ENCODE results near the gene EIF4E3.

Gene EIF4E3

DNA sequence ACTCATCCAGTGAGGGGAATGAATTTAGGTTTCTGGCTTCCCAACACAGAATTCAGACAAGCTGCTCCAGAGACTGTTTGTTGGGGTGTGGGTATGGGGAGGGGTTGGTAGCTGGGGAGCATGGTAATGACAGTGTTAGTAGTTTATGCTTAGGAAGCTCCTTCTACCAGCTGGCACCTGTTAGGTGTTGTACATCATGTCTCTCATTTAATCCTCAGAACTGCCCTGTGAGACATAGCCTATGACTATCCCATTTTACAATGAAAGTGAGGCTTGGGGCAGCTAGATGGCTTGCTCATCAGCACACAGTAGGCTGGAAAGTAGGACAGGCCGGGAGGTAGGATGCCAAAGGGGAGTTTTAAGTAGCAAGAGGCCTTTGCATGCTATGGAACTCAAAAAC is 2.5 kb downstream of the EIF4E3 start:
- Histone ChIP-seq H3K36me3 (ENCODE audit: control insufficient read depth in 2 of 2, insufficient read depth in 2 of 2, low read length in 2 of 2) (no peaks in the 10 kb centered on the region), H3K27ac (ENCODE audit: low read length) (no peak overlapping the region), H3K9me3 (ENCODE audit: control insufficient read depth in 2 of 2, low read length in 2 of 2) (no peaks in the 10 kb centered on the region), H3K27me3 (ENCODE audit: control insufficient read depth in 1 of 2, insufficient read depth in 2 of 2, low read length in 2 of 2) (no peaks in the 10 kb centered on the region), H3K4me1 (ENCODE audit: control insufficient read depth, insufficient read depth, low read length) (peaks cover 14% of the 10 kb centered on the region), H3K9ac (ENCODE audit: low read length in 2 of 2) (no peak overlapping the region), H3K4me3 (ENCODE audit: low read length in 2 of 2) (no peak overlapping the region)

DNA sequence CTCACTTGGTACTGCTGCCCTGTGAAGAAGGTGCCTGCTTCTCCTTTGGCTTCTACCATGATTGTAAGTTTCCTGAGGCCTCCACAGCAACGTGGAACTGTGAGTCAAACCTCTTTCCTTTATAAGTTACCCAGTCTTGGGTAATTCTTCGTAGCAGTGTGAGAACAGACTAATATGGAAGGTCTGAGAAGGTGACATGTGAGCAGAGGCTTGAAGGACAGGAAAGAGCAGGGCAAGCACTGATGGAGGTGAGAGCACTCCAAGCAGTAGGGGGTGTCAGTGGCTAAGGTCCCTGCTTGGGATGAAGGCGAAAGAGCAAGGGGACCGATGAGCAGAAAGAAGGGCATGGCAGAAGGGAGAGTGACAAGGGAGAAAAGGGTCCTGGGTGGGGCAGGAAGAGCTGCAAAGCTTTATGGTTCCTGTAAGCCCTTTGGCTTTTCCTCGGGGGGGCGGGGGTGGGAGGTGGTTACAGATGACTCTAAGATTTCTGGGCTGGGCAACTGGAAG is 3.5 kb downstream of the EIF4E3 start:
- Histone ChIP-seq H3K4me1 (ENCODE audit: control insufficient read depth, insufficient read depth, low read length) (peaks cover 14% of the 10 kb centered on the region), H3K27ac (ENCODE audit: low read length) (no peak overlapping the region), H3K4me3 (ENCODE audit: low read length in 2 of 2) (no peak overlapping the region), H3K9me3 (ENCODE audit: control insufficient read depth in 2 of 2, low read length in 2 of 2) (no peaks in the 10 kb centered on the region), H3K36me3 (ENCODE audit: control insufficient read depth in 2 of 2, insufficient read depth in 2 of 2, low read length in 2 of 2) (no peaks in the 10 kb centered on the region), H3K27me3 (ENCODE audit: control insufficient read depth in 1 of 2, insufficient read depth in 2 of 2, low read length in 2 of 2) (no peaks in the 10 kb centered on the region), H3K9ac (ENCODE audit: low read length in 2 of 2) (no peak overlapping the region)

DNA sequence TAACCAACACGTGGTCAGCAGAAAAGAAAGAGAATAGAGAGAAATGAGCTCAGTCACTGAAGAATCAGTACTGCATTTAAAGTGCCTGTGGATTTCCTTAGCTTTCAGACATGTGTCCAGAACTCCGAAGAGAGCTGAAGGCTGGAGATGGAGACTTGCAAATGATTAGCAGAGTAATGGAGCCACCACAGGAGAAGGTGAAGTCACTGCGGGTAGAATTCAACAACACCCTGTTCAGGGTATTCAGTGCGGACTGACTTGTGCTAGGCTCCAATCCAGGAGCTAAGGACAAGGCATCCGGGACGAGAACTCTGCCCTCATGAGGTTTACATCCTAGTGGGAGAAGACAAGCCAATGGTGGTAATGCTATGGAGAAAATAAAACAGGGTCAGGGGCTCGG is 4.2 kb downstream of the EIF4E3 start:
- Histone ChIP-seq H3K36me3 (ENCODE audit: control insufficient read depth in 2 of 2, insufficient read depth in 2 of 2, low read length in 2 of 2) (no peaks in the 10 kb centered on the region), H3K9ac (ENCODE audit: low read length in 2 of 2) (no peak overlapping the region), H3K27me3 (ENCODE audit: control insufficient read depth in 1 of 2, insufficient read depth in 2 of 2, low read length in 2 of 2) (no peaks in the 10 kb centered on the region), H3K27ac (ENCODE audit: low read length) (no peak overlapping the region), H3K4me1 (ENCODE audit: control insufficient read depth, insufficient read depth, low read length) (peaks cover 12% of the 10 kb centered on the region), H3K9me3 (ENCODE audit: control insufficient read depth in 2 of 2, low read length in 2 of 2) (no peaks in the 10 kb centered on the region), H3K4me3 (ENCODE audit: low read length in 2 of 2) (no peak overlapping the region)

DNA sequence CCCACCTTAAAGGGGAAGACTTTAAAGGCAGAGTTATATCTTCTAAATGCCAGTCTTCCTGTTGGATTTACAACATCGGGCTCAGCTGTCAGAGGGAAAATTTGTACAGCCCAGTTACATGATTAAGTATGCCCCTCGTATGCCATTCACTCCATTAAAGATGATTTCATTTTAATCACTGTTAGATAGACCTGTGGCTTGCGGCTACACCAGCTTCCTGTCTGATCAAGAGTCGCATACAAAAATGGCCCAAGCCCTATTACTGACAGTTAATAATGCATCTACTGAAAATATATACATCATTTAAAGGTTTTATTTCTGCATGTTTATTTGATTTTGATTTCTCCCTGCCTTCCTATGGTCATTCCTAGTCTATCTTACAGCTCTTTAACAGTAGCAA is 7.1 kb downstream of the EIF4E3 start:
- Histone ChIP-seq H3K9ac (ENCODE audit: low read length in 2 of 2) (no peak overlapping the region), H3K36me3 (ENCODE audit: control insufficient read depth in 2 of 2, insufficient read depth in 2 of 2, low read length in 2 of 2) (no peaks in the 10 kb centered on the region), H3K9me3 (ENCODE audit: control insufficient read depth in 2 of 2, low read length in 2 of 2) (no peaks in the 10 kb centered on the region), H3K27me3 (ENCODE audit: control insufficient read depth in 1 of 2, insufficient read depth in 2 of 2, low read length in 2 of 2) (no peaks in the 10 kb centered on the region), H3K4me3 (ENCODE audit: low read length in 2 of 2) (no peak overlapping the region), H3K27ac (ENCODE audit: low read length) (no peak overlapping the region), H3K4me1 (ENCODE audit: control insufficient read depth, insufficient read depth, low read length) (peaks cover 2% of the 10 kb centered on the region)

DNA sequence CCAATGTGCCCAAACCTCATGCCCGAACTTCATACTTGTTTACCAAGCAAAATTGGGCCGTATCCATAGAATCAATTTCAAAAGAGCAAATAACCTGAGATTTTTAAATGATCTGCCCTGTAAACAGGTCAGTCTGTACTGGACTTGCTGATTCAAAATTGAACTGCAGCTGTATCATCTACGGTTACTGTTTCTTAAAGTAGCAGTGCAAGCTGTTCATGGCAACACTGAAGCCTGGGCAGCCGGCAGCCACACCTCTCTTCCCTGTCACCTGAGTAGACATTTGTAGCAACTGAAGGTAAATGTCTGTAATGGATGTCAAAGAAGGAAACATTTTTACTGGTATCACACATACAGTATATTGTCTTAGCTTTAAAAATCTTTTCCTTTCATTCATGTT is 10.6 kb downstream of the EIF4E3 start:
- H3K36me3 ChIP-seq (ENCODE audit: control insufficient read depth in 2 of 2, insufficient read depth in 2 of 2, low read length in 2 of 2) = peaks cover 0 to 2% of the 10 kb centered on the region in 2 donors
- no peaks in the 10 kb centered on the region for H3K27me3 ChIP-seq (ENCODE audit: control insufficient read depth in 1 of 2, insufficient read depth in 2 of 2, low read length in 2 of 2)
- no peak overlapping the region for H3K9ac ChIP-seq (ENCODE audit: low read length in 2 of 2)
- no peak overlapping the region for H3K4me3 ChIP-seq (ENCODE audit: low read length in 2 of 2)
- H3K4me1 ChIP-seq (ENCODE audit: control insufficient read depth, insufficient read depth, low read length) = peaks cover 7% of the 10 kb centered on the region
- H3K9me3 ChIP-seq (ENCODE audit: control insufficient read depth in 2 of 2, low read length in 2 of 2) = no peaks in the 10 kb centered on the region
- H3K27ac ChIP-seq (ENCODE audit: low read length) = no peak overlapping the region

DNA sequence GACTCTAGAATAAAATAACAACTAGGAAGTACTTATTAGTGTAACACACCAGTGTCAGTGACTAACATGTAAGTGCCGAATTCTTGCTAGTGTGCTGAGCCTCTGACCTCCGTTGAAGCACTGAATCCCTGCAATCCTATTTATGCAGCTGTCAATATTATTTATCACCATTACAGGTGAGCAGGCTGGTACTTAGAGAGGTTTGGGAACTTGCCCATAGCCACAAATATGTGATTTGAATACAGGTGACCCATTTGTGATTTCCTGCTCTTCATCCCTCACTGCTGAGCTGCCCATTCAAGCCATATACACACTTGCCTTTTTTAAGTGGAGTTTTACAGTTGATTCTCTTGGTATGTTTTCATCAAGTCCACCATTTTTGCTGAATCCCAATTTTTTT is 12.2 kb downstream of the EIF4E3 start:
- Histone ChIP-seq H3K9me3 (ENCODE audit: control insufficient read depth in 2 of 2, low read length in 2 of 2) (no peaks in the 10 kb centered on the region), H3K27ac (ENCODE audit: low read length) (no peak overlapping the region), H3K4me1 (ENCODE audit: control insufficient read depth, insufficient read depth, low read length) (peaks cover 7% of the 10 kb centered on the region), H3K4me3 (ENCODE audit: low read length in 2 of 2) (no peak overlapping the region), H3K27me3 (ENCODE audit: control insufficient read depth in 1 of 2, insufficient read depth in 2 of 2, low read length in 2 of 2) (no peaks in the 10 kb centered on the region), H3K9ac (ENCODE audit: low read length in 2 of 2) (no peak overlapping the region), H3K36me3 (ENCODE audit: control insufficient read depth in 2 of 2, insufficient read depth in 2 of 2, low read length in 2 of 2) (peaks cover 0 to 9% of the 10 kb centered on the region in 2 donors)

DNA sequence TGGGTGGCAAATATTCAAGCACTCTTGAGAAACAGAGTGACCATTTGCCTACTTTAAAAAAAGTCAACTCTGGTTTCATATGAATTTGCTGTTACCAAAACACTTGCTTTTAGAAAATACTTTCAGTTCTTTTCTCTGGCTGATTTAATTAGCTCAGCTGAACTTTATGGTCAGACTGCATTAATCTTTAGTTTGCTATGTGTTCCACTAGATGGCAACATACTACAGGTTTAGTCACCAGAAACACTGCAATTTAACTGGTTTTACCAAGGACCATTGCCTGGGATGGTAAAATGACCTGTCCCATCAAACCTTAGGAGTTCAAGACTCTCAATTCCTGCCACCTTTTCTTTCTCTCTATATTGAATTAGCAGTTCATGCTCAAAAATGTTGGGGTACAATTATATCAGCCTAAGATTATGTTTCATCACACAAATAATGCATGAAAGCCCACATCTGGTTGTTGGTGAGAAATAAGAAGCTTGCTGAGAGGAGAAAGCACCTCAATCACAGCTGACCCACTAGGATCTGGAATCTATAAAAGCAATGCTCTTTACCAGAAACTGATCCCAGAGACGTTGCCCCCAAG is 14.2 kb downstream of the EIF4E3 start:
- Histone ChIP-seq H3K4me1 (ENCODE audit: control insufficient read depth, insufficient read depth, low read length) (peaks cover 7% of the 10 kb centered on the region), H3K9ac (ENCODE audit: low read length in 2 of 2) (no peak overlapping the region), H3K27ac (ENCODE audit: low read length) (peak overlapping the region; percentile 6), H3K36me3 (ENCODE audit: control insufficient read depth in 2 of 2, insufficient read depth in 2 of 2, low read length in 2 of 2) (peaks cover 3 to 9% of the 10 kb centered on the region in 2 donors), H3K9me3 (ENCODE audit: control insufficient read depth in 2 of 2, low read length in 2 of 2) (no peaks in the 10 kb centered on the region), H3K4me3 (ENCODE audit: low read length in 2 of 2) (no peak overlapping the region), H3K27me3 (ENCODE audit: control insufficient read depth in 1 of 2, insufficient read depth in 2 of 2, low read length in 2 of 2) (no peaks in the 10 kb centered on the region)

DNA sequence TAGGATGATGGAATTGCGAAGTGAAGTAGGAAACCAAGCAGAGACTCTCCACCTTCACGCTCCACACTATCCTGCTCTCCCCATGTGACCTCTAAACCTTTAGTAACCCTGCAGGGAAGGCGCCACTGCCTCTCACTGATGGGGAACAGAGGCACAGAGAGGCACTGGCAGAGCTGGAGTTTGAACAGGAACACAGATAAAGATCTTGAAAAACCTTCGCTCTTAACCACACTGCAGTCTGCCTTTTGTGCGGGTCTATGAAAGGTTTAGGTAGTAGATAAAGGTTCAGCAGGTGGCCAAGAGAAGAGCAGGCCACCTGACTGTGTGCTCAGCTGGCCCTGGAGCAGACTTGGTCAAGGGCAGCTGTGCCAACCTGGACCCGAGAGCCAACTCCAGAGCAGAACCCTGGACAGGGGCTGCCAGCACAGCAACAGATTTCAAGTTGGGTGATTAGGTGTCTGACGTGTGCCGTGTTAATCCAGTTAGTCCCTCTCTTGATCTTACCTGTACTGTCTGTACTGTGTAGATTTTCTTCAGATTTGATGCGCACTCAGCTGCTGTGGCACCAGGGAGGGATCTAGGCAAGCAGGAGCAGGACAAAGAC is 15.2 kb downstream of the EIF4E3 start:
- Histone ChIP-seq H3K4me3 (ENCODE audit: low read length in 2 of 2) (no peak overlapping the region), H3K27ac (ENCODE audit: low read length) (no peak overlapping the region), H3K27me3 (ENCODE audit: control insufficient read depth in 1 of 2, insufficient read depth in 2 of 2, low read length in 2 of 2) (no peaks in the 10 kb centered on the region), H3K36me3 (ENCODE audit: control insufficient read depth in 2 of 2, insufficient read depth in 2 of 2, low read length in 2 of 2) (peaks cover 3 to 13% of the 10 kb centered on the region in 2 donors), H3K9ac (ENCODE audit: low read length in 2 of 2) (no peak overlapping the region), H3K4me1 (ENCODE audit: control insufficient read depth, insufficient read depth, low read length) (peaks cover 7% of the 10 kb centered on the region), H3K9me3 (ENCODE audit: control insufficient read depth in 2 of 2, low read length in 2 of 2) (no peaks in the 10 kb centered on the region)

DNA sequence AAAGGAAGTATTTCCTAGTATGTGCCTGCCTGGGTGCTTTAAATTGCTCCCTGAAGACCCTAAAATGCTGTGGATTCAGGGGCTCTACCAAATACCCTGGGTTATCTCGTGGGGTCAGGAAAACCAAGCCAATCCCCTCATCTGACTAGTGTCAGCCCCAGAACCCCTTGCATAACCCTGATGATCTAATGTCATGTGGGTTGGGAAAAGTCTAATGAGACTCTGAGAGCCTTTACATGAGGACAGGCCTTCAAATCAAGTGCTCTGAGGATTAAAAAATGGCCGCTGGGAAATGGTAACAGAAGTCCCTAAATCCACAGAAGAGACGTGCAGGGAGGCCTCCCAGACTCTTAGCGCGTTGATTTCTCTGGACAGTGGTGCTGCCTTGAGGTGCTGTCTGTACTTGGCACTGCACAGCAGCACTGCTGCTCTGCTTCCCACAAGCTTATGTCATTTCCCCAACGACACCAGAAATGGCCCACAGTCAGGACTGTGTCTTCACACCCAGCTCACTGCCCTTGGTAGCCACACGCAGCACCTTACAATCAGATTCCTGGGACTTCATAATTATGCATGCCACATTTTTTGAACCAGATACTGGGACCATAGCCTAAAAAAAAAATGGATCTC is 16.6 kb downstream of the EIF4E3 start:
- no peak overlapping the region for H3K27ac ChIP-seq (ENCODE audit: low read length)
- H3K4me1 ChIP-seq (ENCODE audit: control insufficient read depth, insufficient read depth, low read length) = peaks cover 5% of the 10 kb centered on the region
- no peak overlapping the region for H3K4me3 ChIP-seq (ENCODE audit: low read length in 2 of 2)
- H3K27me3 ChIP-seq (ENCODE audit: control insufficient read depth in 1 of 2, insufficient read depth in 2 of 2, low read length in 2 of 2) = no peaks in the 10 kb centered on the region
- peaks cover 3 to 13% of the 10 kb centered on the region in 2 donors for H3K36me3 ChIP-seq (ENCODE audit: control insufficient read depth in 2 of 2, insufficient read depth in 2 of 2, low read length in 2 of 2)
- no peak overlapping the region for H3K9ac ChIP-seq (ENCODE audit: low read length in 2 of 2)
- no peaks in the 10 kb centered on the region for H3K9me3 ChIP-seq (ENCODE audit: control insufficient read depth in 2 of 2, low read length in 2 of 2)

DNA sequence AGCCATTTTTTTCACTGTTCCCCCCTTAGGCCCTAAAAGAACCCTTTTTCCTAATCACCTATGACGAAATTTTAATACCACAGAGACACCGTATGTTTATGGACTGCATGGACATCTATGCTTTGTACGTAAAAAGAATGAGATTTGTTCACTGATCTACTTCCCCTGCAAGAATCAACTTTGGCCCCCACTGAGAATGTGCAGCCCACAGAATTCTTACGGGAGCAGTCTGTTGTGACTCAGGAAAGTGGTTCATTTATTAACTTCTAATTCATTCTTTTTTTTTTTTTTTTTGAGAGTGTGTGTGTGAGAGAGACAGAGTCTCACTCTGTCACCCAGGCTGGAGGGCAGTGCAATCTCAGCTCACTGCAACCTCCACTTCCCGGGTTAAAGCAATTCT is 17.6 kb downstream of the EIF4E3 start:
- Histone ChIP-seq H3K36me3 (ENCODE audit: control insufficient read depth in 2 of 2, insufficient read depth in 2 of 2, low read length in 2 of 2) (peaks cover 3 to 13% of the 10 kb centered on the region in 2 donors), H3K9me3 (ENCODE audit: control insufficient read depth in 2 of 2, low read length in 2 of 2) (no peaks in the 10 kb centered on the region), H3K9ac (ENCODE audit: low read length in 2 of 2) (no peak overlapping the region), H3K4me3 (ENCODE audit: low read length in 2 of 2) (no peak overlapping the region), H3K27ac (ENCODE audit: low read length) (no peak overlapping the region), H3K4me1 (ENCODE audit: control insufficient read depth, insufficient read depth, low read length) (peaks cover 5% of the 10 kb centered on the region), H3K27me3 (ENCODE audit: control insufficient read depth in 1 of 2, insufficient read depth in 2 of 2, low read length in 2 of 2) (no peaks in the 10 kb centered on the region)

DNA sequence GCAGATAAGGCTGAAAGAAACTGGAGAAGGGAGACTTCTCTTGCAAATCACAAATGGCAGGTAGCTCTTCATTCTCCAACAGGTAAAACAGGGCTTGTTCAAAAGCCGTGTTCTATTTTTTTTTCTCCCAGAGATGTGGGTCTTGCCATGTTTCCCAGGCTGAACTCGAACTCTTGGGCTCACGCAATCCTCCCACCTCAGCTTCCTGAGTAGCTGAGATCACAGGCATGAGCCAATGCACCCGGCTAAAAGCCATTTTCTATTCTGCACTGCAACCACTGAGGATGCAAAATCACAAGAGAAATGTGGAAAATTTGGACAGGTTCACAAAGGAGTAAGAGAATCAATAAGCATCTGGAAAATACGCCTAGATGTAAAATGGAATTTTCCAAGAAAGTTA is 19.5 kb downstream of the EIF4E3 start:
- no peak overlapping the region for H3K9ac ChIP-seq (ENCODE audit: low read length in 2 of 2)
- H3K27me3 ChIP-seq (ENCODE audit: control insufficient read depth in 1 of 2, insufficient read depth in 2 of 2, low read length in 2 of 2) = no peaks in the 10 kb centered on the region
- H3K27ac ChIP-seq (ENCODE audit: low read length) = no peak overlapping the region
- peaks cover 3 to 13% of the 10 kb centered on the region in 2 donors for H3K36me3 ChIP-seq (ENCODE audit: control insufficient read depth in 2 of 2, insufficient read depth in 2 of 2, low read length in 2 of 2)
- H3K4me1 ChIP-seq (ENCODE audit: control insufficient read depth, insufficient read depth, low read length) = no peaks in the 10 kb centered on the region
- no peak overlapping the region for H3K4me3 ChIP-seq (ENCODE audit: low read length in 2 of 2)
- H3K9me3 ChIP-seq (ENCODE audit: control insufficient read depth in 2 of 2, low read length in 2 of 2) = no peaks in the 10 kb centered on the region

All from stomach smooth muscle (tissue), 2 donors.